Right lung (tissue), 5 donors: ENCODE data around the gene PTP4A2. TPM values are rescaled to one million over a fixed set of nuclear protein-coding genes. Genes with fewer than 3 reads are reported as not detected.
"Not testable (repeated sequence)": the region's sequence is repeated elsewhere in the genome, so short reads cannot be mapped to it uniquely, and the experiment has no call there.

Experiments
- DNase-seq, 2 donors: peaks; one replicate each; pipeline ENCODE4 v3.0.0-alpha.2; 2013
- polyA plus RNA-seq, 5 donors: library from polyadenylated mRNA; unstranded; fragments of 120-200 nt; gene quantifications; one replicate each; pipeline versions ENCODE4 v1.2.1 to v1.2.3, GENCODE V29; 2013; ENCODE audit warnings: inconsistent platforms in 1 of 5, low replicate concordance in 1 of 5; ENCODE audit not compliant: insufficient read length in 5 of 5, insufficient read depth in 1 of 5

The PTP4A2 gene
- polyA plus RNA-seq, 5 donors = 176 to 268 (median 222) TPM

- DNase-seq = no peak
Observed at GRCh38 chr1:31930836-31931592, 7.2 kb downstream of the PTP4A2 start.

DNA sequence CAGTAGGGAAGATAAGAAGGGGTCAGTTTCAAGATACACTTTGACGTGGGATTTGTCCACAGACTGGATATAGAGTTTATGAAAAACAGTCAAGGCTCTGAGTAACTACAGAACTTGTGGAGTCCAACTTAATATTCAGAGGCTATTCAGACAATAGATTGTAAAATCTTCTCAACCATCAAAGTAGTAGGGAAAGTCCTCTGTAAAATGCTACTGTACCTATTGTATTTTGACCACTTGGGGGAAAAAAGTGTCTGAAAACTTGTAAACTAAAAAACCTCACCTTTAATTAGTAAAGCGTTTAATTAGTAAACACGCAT is 10.5 kb downstream of the PTP4A2 start:
- DNase-seq = no peak

DNA sequence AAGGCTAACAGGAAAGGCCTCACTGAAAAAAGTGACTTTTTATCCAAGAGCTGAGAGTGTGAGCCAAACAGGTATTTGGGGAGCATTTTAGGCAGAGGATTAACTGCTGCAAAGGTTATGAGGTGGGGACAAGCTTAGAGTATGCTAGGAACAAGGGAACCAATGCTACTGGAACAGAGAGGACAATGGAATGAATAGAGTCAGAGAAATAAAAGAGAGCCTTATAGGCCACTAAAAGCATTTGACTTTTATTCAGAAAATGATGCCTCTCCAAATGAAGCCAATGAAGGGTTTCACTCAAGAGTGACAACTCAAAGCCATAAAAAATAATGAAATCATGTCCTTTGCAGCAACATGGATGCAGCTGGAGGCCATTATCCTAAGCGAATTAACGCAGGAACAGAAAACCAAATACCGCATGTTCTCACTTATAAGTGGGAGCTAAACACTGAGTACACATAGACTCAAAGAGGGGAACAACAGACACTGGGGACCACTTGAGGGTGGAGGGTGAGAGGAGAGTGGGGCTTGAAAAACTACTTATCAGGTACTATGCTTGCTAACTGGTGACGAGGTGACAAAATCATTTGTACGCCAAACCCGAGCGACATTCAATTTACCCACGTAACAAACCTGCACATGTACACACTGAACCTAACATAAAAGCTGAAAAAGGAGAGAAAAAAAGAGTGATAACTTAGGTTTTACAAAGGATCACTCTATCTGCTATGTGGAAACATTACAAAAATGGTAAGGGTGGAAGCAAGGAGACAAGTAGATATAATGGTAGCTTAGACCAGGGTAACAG is 11.1 kb downstream of the PTP4A2 start:
- no peak for DNase-seq

- no peak for DNase-seq
Observed at GRCh38 chr1:31926252-31926651, 11.9 kb downstream of the PTP4A2 start.

DNA sequence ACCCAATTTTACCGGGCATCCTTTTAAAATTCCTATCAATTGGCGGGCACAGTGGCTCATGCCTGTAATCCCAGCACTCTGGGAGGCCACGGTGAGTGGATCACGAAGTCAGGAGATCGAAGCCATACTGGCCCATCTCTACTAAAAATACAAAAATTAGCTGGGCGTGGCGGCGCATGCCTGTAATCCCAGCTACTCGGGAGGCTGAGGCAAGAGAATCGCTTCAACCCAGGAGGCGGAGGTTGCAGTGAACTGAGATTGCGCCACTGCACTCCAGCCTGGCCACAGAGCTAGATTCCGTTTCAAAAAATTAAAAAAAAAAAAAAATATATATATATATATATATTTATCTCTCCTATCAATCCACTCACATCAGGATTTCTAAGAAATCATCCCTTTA is 12.3 kb downstream of the PTP4A2 start:
- not testable (repeated sequence) for DNase-seq

GRCh38 chr1:31924839-31925238 is 13.3 kb downstream of the PTP4A2 start:
- DNase-seq = no peak

DNA sequence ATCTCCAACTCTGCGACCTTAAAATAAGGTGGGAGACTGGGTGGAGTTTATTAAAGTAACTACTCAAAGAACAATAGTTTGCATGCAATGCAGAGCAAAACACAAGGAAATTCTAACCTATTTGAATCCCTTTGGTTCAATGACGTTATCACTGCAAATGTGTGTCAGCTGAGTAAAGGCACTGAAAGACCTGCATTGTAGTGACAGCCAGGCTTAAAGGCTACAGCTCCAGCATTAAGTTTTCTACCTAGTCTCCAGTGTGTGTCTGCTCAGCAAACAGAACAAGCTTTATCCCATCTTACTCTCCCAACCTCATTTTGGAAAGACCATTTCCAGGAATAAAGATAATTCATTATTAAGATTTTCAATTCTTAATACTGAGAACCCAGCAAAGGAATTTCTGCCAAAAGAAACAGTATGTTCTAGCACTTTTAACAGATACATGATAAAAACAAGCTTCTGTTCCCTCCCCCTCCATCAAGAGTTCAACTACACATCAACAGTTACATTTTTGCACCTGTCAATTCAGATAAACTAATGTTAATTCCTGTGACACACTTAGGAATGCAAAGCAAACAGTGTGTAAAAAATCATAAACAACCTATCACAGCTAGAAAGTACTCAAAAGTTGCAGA is 14.2 kb downstream of the PTP4A2 start:
- DNase-seq = no peak

DNA sequence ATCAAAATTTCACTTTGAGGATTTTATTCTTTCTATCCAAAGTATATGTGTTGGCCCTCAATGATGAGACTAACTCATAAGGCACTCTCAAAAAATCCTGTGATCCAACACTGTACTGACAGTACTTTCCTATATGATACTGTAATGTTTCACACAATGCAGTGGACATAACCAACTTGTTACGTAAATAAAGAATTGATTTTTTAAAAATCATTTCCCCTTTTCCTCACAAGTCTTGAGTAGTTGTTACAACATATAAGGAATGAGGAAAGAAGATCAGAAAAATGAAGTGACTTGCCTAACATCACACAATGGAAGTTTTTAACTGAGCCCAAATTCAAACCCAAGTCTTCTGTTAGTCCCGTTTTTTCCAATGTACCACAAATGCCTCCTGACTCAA is 17.2 kb downstream of the PTP4A2 start:
- no peak for DNase-seq

- no peak for DNase-seq
Observed at GRCh38 chr1:31919591-31919990, 18.6 kb downstream of the PTP4A2 start.

DNA sequence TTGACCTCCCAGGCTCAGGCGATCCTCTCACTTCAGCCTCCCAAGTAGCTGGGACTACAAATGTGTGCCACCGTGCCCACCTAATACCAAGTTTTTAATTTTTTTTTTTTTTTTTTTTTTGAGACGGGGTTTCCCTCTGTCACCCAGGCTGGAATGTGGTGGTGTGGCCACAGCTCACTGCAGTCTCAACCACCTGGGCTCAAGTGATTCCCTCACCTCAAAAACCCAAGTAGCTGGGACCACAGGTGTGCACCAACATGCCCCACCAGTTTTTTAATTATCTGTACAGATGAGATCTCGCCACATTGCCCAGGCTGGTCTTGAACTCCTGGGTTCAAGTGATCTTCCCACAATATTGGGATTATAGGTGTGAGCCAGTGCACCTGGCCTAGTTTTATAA is 22.7 kb downstream of the PTP4A2 start:
- no peak for DNase-seq

DNA sequence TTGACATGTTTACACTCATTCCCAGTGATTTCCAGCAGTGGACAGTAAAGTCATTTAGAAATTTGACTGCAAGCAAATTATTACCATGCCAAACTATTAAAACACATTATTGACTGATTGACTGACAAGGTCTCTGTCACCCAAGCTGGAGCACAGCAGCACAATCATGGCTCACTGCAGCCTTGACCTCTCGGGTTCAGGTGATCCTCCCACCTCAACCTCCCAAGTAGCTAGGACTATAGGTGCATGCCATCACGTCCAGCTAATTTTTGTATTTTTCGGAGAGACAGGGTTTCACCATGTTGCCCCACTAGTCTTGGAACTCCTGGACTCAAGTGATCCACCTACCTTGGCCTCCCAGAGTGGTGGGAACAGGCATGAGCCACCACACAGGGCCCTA is 24.2 kb downstream of the PTP4A2 start:
- DNase-seq = no peak

DNA sequence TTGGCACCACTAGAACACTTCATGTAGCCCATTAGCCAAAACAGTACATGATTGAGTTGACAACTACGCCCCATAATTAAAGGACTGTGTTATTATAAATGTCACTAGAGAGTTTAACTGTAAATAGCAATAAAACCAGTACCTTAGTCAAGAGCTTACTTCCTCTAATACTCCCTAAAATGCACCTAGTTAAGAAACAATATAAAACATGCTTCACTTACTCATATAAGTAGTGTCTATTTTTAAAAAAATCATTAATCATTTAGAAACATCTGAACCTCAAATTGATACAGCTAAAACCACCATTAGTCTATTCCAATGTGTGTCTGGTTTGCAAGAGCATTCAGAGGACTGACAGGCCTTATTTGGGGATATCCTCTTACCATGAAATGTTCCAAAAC is 25.3 kb downstream of the PTP4A2 start:
- DNase-seq = no peak

- no peak for DNase-seq
Observed at GRCh38 chr1:31911994-31912780, 26.0 kb downstream of the PTP4A2 start.

DNA sequence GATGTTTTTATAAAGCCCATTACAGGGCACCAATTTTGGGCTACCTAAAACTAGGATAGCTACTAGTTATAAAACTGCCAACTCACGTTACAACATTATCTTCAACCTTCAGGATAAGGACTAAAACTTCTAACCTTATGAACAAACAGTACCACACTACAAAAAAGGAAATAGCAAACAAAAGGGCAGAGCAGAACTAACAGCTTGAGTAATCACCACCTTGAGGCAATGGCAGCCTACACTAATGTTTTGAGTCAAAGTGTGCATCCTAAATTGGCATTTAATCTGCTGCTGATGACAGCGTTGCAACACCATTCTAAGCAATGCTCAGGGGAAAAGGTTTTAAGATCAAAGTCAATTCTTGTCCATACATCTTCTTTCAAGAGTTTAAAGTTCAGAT is 27.2 kb downstream of the PTP4A2 start:
- no peak for DNase-seq

DNA sequence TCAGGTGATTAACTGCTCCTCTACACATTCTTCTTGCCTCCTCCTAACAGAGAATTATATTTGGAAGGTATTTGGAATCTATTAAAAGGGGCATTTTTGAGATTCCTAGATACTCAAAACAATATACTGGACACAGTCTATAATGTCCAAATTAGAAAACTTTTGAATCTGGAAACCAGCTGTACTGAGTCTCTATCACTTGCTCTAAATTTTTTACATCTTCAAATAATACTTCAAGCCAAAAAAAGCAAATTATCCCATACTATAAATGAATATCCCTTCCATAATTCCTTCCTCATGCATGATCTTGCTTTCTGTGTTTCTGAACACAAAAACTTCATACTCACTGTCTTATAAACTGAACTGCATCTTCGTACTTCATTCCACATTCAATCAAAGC is 28.5 kb downstream of the PTP4A2 start:
- peak; percentile 39 to 48 for DNase-seq

DNA sequence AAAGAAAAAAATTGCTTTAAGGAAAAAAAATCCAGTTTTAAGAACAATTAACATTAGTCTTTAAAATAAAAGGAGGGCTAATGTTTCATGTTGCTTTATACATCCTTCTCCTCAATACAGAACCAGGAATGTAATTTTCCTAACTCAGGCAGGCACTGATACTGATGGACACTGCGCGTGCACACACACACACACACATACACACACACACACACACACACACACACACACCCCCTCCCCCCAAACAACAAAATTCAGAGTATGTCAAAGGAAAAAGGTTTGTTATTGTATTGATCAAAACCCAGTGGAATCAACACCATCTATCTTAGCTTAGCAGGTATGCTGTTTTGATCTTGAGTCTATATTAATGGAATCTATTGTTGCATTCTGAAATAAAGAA is 31.6 kb downstream of the PTP4A2 start:
- DNase-seq = no peak

- DNase-seq = no peak
Observed at GRCh38 chr1:31905681-31906080, 32.5 kb downstream of the PTP4A2 start.

DNA sequence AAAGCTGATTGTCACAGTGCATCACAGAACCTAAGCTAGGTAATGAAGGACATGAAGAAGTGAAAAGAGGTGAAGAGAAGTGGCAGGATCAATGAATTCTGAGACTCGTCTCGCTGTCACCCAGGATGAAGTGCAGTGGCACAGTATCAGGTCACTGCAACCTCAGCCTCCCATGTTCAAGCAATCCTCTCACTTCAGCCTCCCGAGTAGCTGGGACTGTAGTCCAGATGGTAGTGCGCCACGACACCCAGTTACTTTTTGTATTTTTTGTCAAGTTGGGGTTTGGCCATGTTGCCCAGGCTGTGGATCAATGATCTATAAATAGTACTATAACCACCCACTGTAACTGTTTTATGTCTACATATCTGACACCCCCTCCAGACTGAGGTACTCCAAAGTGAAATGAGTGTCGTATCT is 33.1 kb downstream of the PTP4A2 start:
- no peak for DNase-seq

DNA sequence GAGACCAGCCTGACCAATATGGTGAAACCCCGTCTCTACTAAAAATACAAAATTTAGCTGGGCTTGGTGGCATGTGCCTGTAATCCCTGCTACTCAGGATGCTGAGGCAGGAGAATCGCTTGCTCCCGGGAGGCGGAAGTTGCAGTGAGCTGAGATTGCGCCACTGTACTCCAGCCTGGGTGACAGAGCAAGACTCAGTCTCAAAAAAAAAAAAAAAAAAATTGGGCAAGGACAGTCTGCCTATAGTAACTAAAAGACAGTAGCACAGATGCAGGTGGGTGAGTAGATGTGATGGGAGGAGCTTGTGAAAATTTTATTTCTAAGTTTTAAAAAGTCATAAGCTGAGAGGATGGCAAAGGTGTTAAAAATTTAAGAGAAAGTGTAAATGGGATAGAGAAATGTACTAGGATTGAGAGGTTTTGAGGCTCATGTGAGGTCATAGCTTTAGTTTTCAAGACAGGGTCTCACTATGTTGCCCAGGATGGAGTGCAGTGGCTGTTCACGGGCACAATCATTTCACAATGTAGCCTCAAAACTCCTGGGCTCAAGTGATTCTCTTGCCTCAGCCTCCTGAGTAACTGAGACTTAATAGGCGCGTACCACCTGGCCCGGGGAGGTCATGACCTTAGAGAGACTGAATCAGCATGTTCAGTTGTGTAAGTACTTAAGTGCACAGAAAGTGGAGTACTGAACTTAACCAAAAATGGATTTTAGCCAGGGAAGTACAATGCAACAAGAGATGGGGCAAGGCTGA is 33.7 kb downstream of the PTP4A2 start:
- no peak for DNase-seq

GRCh38 chr1:31902510-31902860 is 35.7 kb downstream of the PTP4A2 start:
- no peak for DNase-seq

DNA sequence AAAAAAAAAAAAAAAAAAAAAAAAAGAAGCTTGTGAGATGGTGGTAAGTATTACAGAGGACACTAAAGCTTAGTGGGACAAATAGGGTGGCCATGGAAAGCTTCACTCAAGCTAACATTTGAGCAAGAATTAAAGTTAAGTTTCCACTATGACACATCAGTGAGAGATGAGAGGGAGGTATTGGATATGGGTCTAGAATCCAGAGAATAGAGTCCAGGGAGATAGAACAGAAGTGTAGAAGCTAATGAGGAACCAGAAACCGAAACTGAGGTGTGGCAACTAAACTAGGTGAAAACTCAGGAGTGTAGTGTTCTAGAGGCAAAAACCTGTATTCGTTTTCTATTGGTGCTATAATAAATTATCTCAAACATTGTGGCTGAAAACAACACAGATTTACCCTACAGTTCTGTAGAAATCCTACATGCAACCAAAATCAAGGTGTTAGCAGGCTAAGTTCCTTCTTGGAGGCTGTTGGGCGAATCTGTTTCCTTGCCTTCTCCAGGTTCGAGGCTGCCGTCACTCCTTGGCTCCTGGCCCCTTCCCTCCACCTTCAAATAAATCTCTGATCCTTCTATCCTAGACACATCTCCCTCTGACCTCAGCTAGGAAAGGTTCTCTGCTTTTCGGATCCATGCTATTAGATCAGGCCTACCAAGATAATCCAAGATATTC is 36.2 kb downstream of the PTP4A2 start:
- DNase-seq = no peak
